Stimulated activated naive CD8-positive, alpha-beta T cell treated with anti-CD3 and anti-CD28 coated beads, Interleukin-15, Interleukin-2, amounts not matched to agents 100 ng/mL and 50 ng/mL, for 24 hours (primary cell): ENCODE data around the gene GPR132.

ENCODE experiments used
- H3K27ac Mint-ChIP-seq: one replicate; pipeline ENCODE4 v1.8.0; 2021; ENCODE audit warnings: mild to moderate bottlenecking, mixed read lengths
- H3K27me3 Mint-ChIP-seq: one replicate; pipeline ENCODE4 v1.8.0; 2021; ENCODE audit warnings: mixed read lengths
- H3K36me3 Mint-ChIP-seq: one replicate; pipeline ENCODE4 v1.8.0; 2021; ENCODE audit warnings: low read depth, mixed read lengths
- H3K4me1 Mint-ChIP-seq: one replicate; pipeline ENCODE4 v1.8.0; 2021; ENCODE audit warnings: low read depth, mixed read lengths
- H3K4me3 Mint-ChIP-seq: one replicate; pipeline ENCODE4 v1.8.0; 2021; ENCODE audit warnings: mild to moderate bottlenecking, mixed read lengths
- H3K9me3 Mint-ChIP-seq: one replicate; pipeline ENCODE4 v1.8.0; 2021; ENCODE audit warnings: mixed read lengths

The GPR132 gene

GRCh38 chr14:105020815-105021655 lies 44.2 kb downstream of the GPR132 start, which contains the start of gene CDCA4:
TSS of gene CDCA4 (minus strand) at chr14:105021083. CDS start at chr14:105011929, 9,154 bp downstream.
- peak within 1 kb of the TSS; percentile 98 for H3K4me3 Mint-ChIP-seq
- peak within 1 kb of the TSS; percentile 96 for H3K27ac Mint-ChIP-seq
- peaks cover 44% of the 10 kb centered on the region for H3K36me3 Mint-ChIP-seq
- no peaks in the 10 kb centered on the region for H3K9me3 Mint-ChIP-seq
- H3K27me3 Mint-ChIP-seq = no peaks in the 10 kb centered on the region
- H3K4me1 Mint-ChIP-seq = peaks cover 87% of the 10 kb centered on the region

- H3K4me1 Mint-ChIP-seq = peaks cover 85% of the 10 kb centered on the region
- peaks cover 50% of the 10 kb centered on the region for H3K36me3 Mint-ChIP-seq
- H3K27me3 Mint-ChIP-seq = no peaks in the 10 kb centered on the region
- peak overlapping the region; percentile 89 for H3K27ac Mint-ChIP-seq
- no peaks in the 10 kb centered on the region for H3K9me3 Mint-ChIP-seq
- peak overlapping the region; percentile 94 for H3K4me3 Mint-ChIP-seq
Measured at GRCh38 chr14:105019861-105020814, 45.1 kb downstream of the GPR132 start.

GRCh38 chr14:105018414-105018813 lies 46.8 kb downstream of the GPR132 start:
- peak overlapping the region; percentile 94 for H3K4me3 Mint-ChIP-seq
- H3K36me3 Mint-ChIP-seq = peaks cover 60% of the 10 kb centered on the region
- peak overlapping the region; percentile 26 for H3K27ac Mint-ChIP-seq
- H3K27me3 Mint-ChIP-seq = no peaks in the 10 kb centered on the region
- no peaks in the 10 kb centered on the region for H3K9me3 Mint-ChIP-seq
- H3K4me1 Mint-ChIP-seq = peaks cover 85% of the 10 kb centered on the region

- Mint-ChIP-seq H3K27me3 (no peaks in the 10 kb centered on the region), H3K4me3 (peak overlapping the region; percentile 47), H3K9me3 (no peaks in the 10 kb centered on the region), H3K4me1 (peaks cover 70% of the 10 kb centered on the region), H3K27ac (no peak overlapping the region), H3K36me3 (peaks cover 71% of the 10 kb centered on the region)
Measured at GRCh38 chr14:105015905-105016304, 49.3 kb downstream of the GPR132 start.

GRCh38 chr14:105015242-105015641 lies 50.0 kb downstream of the GPR132 start:
- no peaks in the 10 kb centered on the region for H3K27me3 Mint-ChIP-seq
- H3K27ac Mint-ChIP-seq = peak overlapping the region; percentile 9
- H3K4me3 Mint-ChIP-seq = no peak overlapping the region
- peaks cover 77% of the 10 kb centered on the region for H3K36me3 Mint-ChIP-seq
- H3K9me3 Mint-ChIP-seq = no peaks in the 10 kb centered on the region
- peaks cover 70% of the 10 kb centered on the region for H3K4me1 Mint-ChIP-seq

GRCh38 chr14:105014631-105015030 lies 50.6 kb downstream of the GPR132 start:
- Mint-ChIP-seq H3K27ac (no peak overlapping the region), H3K36me3 (peaks cover 77% of the 10 kb centered on the region), H3K4me1 (peaks cover 64% of the 10 kb centered on the region), H3K4me3 (no peak overlapping the region), H3K27me3 (no peaks in the 10 kb centered on the region), H3K9me3 (no peaks in the 10 kb centered on the region)

GRCh38 chr14:105014032-105014431 lies 51.2 kb downstream of the GPR132 start:
- Mint-ChIP-seq H3K4me1 (peaks cover 58% of the 10 kb centered on the region), H3K4me3 (no peak overlapping the region), H3K9me3 (no peaks in the 10 kb centered on the region), H3K27me3 (no peaks in the 10 kb centered on the region), H3K27ac (peak overlapping the region; percentile 3), H3K36me3 (peaks cover 77% of the 10 kb centered on the region)

- H3K36me3 Mint-ChIP-seq = peaks cover 71% of the 10 kb centered on the region
- no peak overlapping the region for H3K4me3 Mint-ChIP-seq
- no peaks in the 10 kb centered on the region for H3K27me3 Mint-ChIP-seq
- no peaks in the 10 kb centered on the region for H3K9me3 Mint-ChIP-seq
- H3K4me1 Mint-ChIP-seq = peaks cover 50% of the 10 kb centered on the region
- H3K27ac Mint-ChIP-seq = no peak overlapping the region
Measured at GRCh38 chr14:105013150-105013785, 52.0 kb downstream of the GPR132 start.

- Mint-ChIP-seq H3K4me3 (no peak overlapping the region), H3K9me3 (no peaks in the 10 kb centered on the region), H3K36me3 (peaks cover 66% of the 10 kb centered on the region), H3K4me1 (peaks cover 42% of the 10 kb centered on the region), H3K27ac (no peak overlapping the region), H3K27me3 (no peaks in the 10 kb centered on the region)
Measured at GRCh38 chr14:105012171-105012985, 52.9 kb downstream of the GPR132 start.

GRCh38 chr14:105011312-105011990 lies 53.8 kb downstream of the GPR132 start:
- H3K4me3 Mint-ChIP-seq = no peak overlapping the region
- peaks cover 33% of the 10 kb centered on the region for H3K4me1 Mint-ChIP-seq
- H3K27me3 Mint-ChIP-seq = no peaks in the 10 kb centered on the region
- peaks cover 62% of the 10 kb centered on the region for H3K36me3 Mint-ChIP-seq
- H3K9me3 Mint-ChIP-seq = no peaks in the 10 kb centered on the region
- H3K27ac Mint-ChIP-seq = no peak overlapping the region

- Mint-ChIP-seq H3K27me3 (no peaks in the 10 kb centered on the region), H3K27ac (no peak overlapping the region), H3K4me1 (peaks cover 27% of the 10 kb centered on the region), H3K36me3 (peaks cover 57% of the 10 kb centered on the region), H3K4me3 (no peak overlapping the region), H3K9me3 (no peaks in the 10 kb centered on the region)
Measured at GRCh38 chr14:105010891-105011291, 54.3 kb downstream of the GPR132 start.

GRCh38 chr14:105010106-105010505 lies 55.1 kb downstream of the GPR132 start:
- no peak overlapping the region for H3K4me3 Mint-ChIP-seq
- H3K36me3 Mint-ChIP-seq = peaks cover 52% of the 10 kb centered on the region
- H3K9me3 Mint-ChIP-seq = no peaks in the 10 kb centered on the region
- H3K27ac Mint-ChIP-seq = no peak overlapping the region
- H3K4me1 Mint-ChIP-seq = peaks cover 22% of the 10 kb centered on the region
- no peaks in the 10 kb centered on the region for H3K27me3 Mint-ChIP-seq

GRCh38 chr14:105007593-105008264 lies 57.5 kb downstream of the GPR132 start:
- Mint-ChIP-seq H3K36me3 (peaks cover 39% of the 10 kb centered on the region), H3K4me1 (peaks cover 11% of the 10 kb centered on the region), H3K27me3 (no peaks in the 10 kb centered on the region), H3K4me3 (no peak overlapping the region), H3K27ac (no peak overlapping the region), H3K9me3 (no peaks in the 10 kb centered on the region)
